NCI-H446 (cell line): ENCODE measurements around the gene TSPAN17.

Source experiments
- DNase-seq, 2 experiments: peaks; one replicate each; lab custom pipeline; 2025; lab: John Stamatoyannopoulos, UW

TSPAN17 gene

DNA sequence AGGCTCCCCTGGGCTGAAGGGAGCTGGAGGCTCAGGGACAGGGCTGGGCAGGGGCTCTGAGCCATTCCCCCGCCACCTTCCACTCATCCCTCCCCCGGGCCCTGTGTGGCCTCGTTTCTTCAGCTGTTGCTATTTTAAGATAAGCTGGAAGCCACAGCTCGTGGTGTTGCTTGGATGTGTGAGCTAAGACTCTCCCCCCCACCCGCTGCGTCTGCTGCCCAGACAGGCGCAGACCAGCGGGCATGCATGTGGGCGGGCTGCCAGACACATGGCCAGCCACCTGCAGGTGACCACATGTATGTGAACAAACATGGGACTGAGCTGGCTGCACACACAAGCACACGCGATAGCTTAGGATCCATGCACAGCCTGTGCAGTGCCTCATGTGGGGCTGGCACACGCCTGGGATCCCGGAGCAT, 25.6 kb upstream of the TSPAN17 start:
- no peak for DNase-seq

DNA sequence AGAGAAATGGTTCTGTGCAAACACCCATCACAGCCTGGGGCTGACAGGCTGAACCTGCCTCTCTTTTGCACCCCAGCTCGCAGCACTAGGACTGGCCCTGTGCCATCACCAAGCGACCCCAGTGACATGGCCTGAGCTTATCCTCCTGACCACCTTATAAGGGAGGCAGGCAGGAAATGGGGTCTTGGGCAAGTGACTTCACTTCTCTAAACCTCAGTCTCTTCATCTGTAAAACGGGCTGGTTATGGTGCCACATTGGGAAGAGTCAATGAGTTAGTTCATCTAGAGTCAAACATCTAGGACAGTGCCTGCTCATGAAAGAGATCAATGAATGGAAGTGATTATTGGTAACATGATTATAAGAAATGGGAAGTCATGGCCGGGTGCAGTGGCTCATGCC, 23.1 kb upstream of the TSPAN17 start:
- DNase-seq, result no peak

GRCh38 chr5:176624938-176625337, 22.3 kb upstream of the TSPAN17 start:
- DNase-seq, result no peak

DNA sequence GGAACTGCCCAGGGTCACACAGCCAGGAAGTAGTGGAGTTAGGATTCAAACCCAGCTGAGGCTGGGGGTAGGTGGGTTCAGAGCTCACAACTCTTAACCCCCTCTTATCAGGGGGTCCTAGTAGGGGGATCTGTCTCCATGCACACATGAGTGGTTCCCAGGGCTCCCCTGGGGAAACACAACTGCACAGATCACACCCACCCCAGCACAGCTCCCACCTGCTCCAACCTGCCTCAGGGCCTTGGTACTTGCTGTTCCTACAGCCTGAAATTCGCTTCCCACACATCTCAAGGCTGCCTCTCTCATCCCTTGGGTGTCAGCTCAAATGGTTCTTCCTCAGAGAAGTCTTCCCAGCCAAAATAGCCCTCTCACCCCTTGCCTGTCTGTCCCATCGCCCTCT, 21.8 kb upstream of the TSPAN17 start:
- DNase-seq, result no peak

DNA sequence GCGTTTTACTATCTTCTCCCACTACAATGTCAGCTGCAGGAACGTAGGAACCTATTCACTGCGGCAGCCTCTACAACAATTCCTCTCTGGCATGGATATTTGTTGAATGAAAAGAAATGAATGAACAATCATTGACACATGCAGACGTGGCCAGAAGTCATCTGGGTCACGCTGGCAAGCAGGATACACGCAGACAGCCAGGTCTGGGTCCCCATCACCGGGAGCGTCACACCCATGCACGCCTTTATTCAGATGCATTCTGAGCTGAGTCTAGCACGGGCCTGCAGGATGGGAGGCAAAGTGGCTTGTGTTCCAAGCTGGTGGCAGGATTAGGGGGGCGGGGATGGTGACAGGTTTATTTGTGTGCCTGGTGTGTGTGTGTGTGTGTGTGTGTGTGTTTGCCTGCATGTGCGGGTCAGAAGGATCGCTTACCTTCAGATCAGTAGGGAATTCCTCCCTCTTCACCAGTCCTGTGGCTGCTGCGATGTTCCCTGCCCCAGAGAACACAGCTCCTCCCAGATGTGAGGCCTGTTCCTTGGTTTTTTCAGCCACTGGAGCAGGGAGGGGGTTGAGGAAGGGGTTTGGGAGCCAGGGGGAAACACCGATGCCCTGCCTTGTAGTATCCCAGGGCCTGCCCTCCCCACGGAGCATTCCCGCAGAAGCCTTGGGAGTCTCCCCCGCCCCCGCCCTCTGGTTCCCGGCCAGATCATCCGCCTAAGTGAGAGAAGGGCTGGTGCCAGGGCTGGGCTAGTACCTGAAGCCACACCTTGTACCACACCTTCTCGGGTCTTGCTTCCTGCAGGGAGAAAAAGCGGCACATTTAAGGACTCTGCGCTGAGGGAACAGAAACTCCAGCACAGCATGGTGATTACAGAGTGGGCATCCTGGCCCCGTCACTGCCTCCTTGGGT, 21.1 kb upstream of the TSPAN17 start:
- DNase-seq, result no peak

GRCh38 chr5:176626876-176627236, 20.4 kb upstream of the TSPAN17 start:
- no peak for DNase-seq

- DNase-seq, result no peak
Observed at GRCh38 chr5:176627582-176627981, 19.7 kb upstream of the TSPAN17 start.

GRCh38 chr5:176628406-176629228, 18.7 kb upstream of the TSPAN17 start:
- DNase-seq, result no peak

DNA sequence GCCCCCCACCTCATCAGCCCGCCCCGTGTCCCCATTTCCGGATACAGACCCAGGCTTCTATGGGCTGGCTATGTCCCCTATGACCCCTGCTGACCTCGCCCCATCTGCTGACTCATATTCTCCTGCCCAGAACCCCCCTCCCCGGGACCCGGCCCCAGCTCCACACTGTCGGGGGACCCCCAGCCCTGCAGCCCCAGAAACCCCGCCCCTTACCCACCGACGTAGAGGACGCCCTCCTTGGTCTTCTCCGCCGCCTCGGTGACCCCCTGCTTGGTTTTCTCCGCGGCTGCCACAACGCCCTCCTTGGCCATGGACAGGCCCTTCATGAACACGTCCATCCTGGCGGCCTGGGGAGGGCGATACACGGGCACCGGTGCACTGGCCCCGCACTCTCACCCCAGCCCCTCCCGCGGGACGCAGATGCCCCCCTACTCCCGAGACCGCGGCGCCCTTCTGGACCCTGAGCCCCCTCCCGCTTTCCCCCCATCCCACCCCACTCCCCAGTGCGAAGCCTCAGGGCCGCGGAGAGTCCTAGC, 17.9 kb upstream of the TSPAN17 start:
- DNase-seq, result no peak

- peak in 1 of 2 experiments; percentile 60 for DNase-seq
Observed at GRCh38 chr5:176629853-176630680, 17.2 kb upstream of the TSPAN17 start, which contains the start of the genes EIF4E1B and SNCB. EIF4E1B (plus strand) TSS chr5:176630675; CDS start chr5:176642788, 12,113 bp downstream. SNCB (minus strand) TSS chr5:176630534; CDS start chr5:176629654, 880 bp downstream.

DNA sequence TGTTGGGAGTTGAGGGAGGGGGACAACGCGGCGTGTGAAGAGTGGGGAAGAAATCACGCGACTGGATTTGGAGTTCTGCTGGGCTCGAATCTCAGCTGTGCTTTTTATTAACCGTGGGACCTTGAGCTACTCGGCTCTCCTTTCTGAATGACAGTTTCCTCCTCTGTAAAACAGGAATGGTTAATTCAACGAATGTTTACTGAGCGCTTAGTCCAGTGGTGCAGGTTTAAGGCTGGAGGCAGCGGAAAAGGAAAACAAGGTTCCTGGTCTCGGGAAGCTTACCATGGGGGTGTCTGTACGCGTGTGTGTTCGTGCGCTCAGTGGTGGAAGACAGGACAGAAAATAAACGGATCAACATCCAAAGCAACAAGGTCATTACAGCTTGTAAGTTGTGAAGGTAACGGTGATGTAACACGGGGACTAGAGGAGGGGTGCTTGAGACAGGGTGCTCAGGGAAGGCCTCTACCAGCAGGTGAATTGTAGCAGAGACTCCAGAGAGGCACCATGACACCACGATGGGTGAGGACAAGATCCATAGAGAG, 16.5 kb upstream of the TSPAN17 start:
- DNase-seq, result no peak

DNA sequence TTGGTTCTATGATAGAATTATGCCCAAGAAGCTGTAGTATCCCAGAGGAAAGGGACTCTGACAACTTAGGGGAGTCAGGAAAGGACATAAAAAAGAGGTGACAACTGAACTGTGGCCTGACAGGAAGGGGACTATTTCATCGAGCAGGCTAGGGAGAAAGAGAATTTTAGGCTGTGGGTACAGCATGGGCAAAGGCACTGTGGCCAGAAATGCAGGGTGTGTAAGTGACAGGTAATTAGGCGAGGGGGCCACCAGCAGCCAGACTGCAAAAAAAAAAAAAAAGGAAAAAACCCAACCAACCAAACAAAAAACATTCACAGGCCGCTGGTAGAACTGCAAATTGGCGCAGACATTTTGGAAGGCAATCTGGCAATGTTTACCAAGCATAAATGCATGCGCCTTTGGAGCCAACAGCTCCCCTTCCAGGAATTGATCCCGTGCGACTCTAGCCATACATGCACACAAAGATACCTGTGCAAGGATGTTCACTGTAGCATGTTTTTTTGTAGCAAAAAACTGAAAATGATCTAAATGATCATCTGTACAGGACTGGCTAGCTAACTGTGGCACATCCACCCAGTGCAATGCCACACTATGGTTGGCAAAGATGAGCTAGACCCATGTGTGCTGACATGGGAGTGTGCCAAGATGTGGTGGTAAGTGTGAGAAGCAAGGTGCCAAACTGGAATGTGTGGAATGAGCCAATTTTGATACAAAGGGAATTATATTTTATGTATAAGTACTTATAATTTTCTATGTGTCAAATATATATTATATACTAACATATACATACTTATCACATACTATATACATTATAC, 15.7 kb upstream of the TSPAN17 start:
- DNase-seq, result peak; percentile 85 to 89

GRCh38 chr5:176632745-176633144, 14.5 kb upstream of the TSPAN17 start:
- DNase-seq, result peak in 1 of 2 experiments; percentile 38

DNA sequence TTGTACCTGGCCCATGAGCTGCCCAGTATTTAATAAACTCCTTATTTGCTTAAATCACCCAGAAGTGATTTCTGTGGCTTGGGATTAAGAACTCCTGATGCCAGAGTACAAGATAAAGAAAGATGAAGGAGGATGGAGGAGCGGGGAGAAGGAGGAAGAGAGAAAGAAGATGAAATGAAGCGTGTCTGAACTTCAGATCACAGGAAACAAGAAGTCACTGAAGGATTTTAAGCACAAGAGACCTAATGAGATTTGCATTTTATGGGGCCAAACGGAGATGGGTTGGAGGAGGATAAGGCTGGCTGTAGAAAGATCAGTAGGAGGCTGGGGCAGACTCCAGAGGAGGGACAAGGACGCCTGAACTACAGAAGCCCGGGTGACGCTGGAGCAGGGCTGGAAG, 13.7 kb upstream of the TSPAN17 start:
- DNase-seq, result no peak

DNA sequence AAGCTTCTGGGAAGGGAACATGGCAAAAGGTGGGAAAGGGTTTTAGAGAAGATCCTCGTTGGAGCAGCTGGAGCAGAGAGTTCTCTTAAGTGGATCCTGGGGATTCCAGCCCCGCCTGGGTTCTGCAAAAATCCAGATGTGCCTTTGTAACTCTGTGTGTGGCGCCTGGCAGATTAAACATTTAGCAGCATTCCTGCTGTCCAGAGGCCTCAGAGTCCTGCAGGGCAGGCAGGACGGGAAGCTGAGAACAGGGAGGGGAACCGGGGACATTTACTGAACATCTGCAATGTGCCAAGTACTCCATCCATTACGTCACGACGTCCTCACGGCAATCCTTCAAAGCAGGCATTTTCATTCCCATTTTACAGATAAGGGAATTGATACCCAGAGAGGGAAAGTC, 10.9 kb upstream of the TSPAN17 start:
- DNase-seq, result no peak

GRCh38 chr5:176637556-176637955, 9.7 kb upstream of the TSPAN17 start:
- no peak for DNase-seq

DNA sequence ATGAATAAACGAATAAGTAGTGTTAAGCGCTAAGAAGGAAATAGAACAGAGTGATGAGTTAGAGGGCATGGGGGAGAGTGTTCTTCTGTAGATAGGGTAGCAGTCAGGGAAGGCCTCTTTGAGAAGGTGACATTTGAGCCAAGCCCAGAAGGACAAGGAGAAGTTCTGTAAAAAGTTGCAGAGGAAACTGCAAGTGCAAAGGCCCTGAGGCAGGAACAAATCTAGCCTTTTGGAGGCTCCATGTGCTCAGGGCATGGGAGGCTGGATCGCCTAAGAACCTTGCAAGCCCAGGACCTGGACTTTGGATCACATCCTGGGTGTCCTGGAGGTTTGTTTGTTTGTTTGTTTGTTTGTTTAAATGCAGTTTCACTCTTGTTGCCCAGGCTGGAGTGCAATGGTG, 8.8 kb upstream of the TSPAN17 start:
- no peak for DNase-seq

DNA sequence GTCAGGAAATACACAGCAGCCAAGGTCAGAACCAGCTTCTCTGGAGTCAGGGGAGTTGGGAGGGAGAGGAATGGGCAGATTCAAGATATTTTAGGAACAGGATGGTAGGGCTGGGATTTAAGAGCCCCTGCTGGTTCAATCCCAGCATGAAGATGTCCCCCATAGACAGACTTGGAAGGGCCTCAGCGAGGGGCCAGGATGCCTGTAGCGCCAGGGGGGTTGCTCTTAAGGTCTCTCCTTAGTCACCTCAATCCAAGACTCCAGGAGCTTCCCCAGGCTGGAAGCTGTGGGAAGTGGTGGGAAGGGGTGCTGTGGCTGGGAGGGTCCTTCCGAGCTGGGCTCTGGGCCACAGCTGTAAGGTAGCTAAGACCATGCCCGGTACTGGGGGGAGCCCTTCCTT, 8.1 kb upstream of the TSPAN17 start:
- no peak for DNase-seq

DNA sequence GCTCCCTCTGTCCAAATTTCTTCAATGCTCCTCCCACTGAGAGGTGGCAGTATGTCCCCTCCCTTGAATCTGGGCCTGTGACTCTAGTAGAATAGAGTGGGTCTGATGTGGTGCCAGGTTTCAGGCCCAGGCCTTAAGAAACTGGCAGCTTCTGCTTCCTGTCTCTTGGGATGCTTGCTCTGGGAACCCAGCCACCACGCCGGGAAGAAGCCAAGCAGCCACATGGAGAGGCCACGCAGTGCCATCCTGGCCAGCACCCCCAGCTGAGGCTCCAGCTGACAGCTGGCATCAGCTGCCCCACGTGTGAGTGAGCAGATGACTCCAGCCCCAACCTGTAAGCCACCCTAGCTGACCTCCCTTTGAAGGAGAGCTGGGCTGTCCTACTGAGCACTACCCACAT, 7.3 kb upstream of the TSPAN17 start:
- peak; percentile 96 to 99 for DNase-seq

GRCh38 chr5:176640616-176641015, 6.7 kb upstream of the TSPAN17 start:
- DNase-seq, result no peak
